Activated naive CD4-positive, alpha-beta T cell treated with anti-CD3 and anti-CD28 coated beads, Interleukin-2, amount 50 U/mL, for 24 hours (primary cell): ENCODE results near the gene STIP1.

Experiments used
- H3K27ac Mint-ChIP-seq: one replicate; pipeline ENCODE4 v1.8.0; 2021; ENCODE audit warnings: mild to moderate bottlenecking, mixed read lengths
- H3K27me3 Mint-ChIP-seq: one replicate; pipeline ENCODE4 v1.8.0; 2021; ENCODE audit warnings: mixed read lengths
- H3K36me3 Mint-ChIP-seq: one replicate; pipeline ENCODE4 v1.8.0; 2021; ENCODE audit warnings: mixed read lengths
- H3K4me1 Mint-ChIP-seq: one replicate; pipeline ENCODE4 v1.8.0; 2021; ENCODE audit warnings: mixed read lengths
- H3K4me3 Mint-ChIP-seq: one replicate; pipeline ENCODE4 v1.8.0; 2021; ENCODE audit warnings: mild to moderate bottlenecking, mixed read lengths
- H3K9me3 Mint-ChIP-seq: one replicate; pipeline ENCODE4 v1.8.0; 2021; ENCODE audit warnings: mixed read lengths

STIP1 gene

GRCh38 chr11:64185693-64186491 is at the start of gene STIP1:
TSS of gene STIP1 (plus strand) at chr11:64186171. CDS start at chr11:64186262, 91 bp downstream.
- Mint-ChIP-seq H3K27ac (peak within 1 kb of the TSS; percentile 100), H3K4me3 (peak within 1 kb of the TSS; percentile 99), H3K27me3 (no peaks in the 10 kb centered on the region), H3K36me3 (peaks cover 4% of the 10 kb centered on the region), H3K4me1 (peaks cover 41% of the 10 kb centered on the region), H3K9me3 (no peaks in the 10 kb centered on the region)

- Mint-ChIP-seq H3K4me3 (no peak overlapping the region), H3K27me3 (no peaks in the 10 kb centered on the region), H3K27ac (no peak overlapping the region)
These were observed 49.1 kb upstream of the STIP1 start for GRCh38 chr11:64136765-64137441.

GRCh38 chr11:64138398-64138797 is 47.6 kb upstream of the STIP1 start:
- H3K4me1 Mint-ChIP-seq, result peaks cover 1% of the 10 kb centered on the region
- H3K27me3 Mint-ChIP-seq, result no peaks in the 10 kb centered on the region
- no peaks in the 10 kb centered on the region for H3K9me3 Mint-ChIP-seq
- H3K27ac Mint-ChIP-seq, result no peak overlapping the region
- no peaks in the 10 kb centered on the region for H3K36me3 Mint-ChIP-seq
- H3K4me3 Mint-ChIP-seq, result no peak overlapping the region

More at GRCh38 chr11:64136765-64137441, 49.1 kb upstream of the STIP1 start:
- Mint-ChIP-seq H3K9me3 (no peaks in the 10 kb centered on the region), H3K4me1 (no peaks in the 10 kb centered on the region), H3K36me3 (no peaks in the 10 kb centered on the region)

GRCh38 chr11:64139049-64139448 is 46.9 kb upstream of the STIP1 start:
- no peak overlapping the region for H3K27ac Mint-ChIP-seq
- H3K9me3 Mint-ChIP-seq, result no peaks in the 10 kb centered on the region
- peaks cover 8% of the 10 kb centered on the region for H3K4me1 Mint-ChIP-seq
- H3K27me3 Mint-ChIP-seq, result no peaks in the 10 kb centered on the region
- H3K36me3 Mint-ChIP-seq, result no peaks in the 10 kb centered on the region
- H3K4me3 Mint-ChIP-seq, result no peak overlapping the region

GRCh38 chr11:64140082-64140481 is 45.9 kb upstream of the STIP1 start:
- Mint-ChIP-seq H3K4me1 (peaks cover 10% of the 10 kb centered on the region), H3K27me3 (no peaks in the 10 kb centered on the region), H3K36me3 (no peaks in the 10 kb centered on the region), H3K4me3 (no peak overlapping the region), H3K9me3 (no peaks in the 10 kb centered on the region), H3K27ac (no peak overlapping the region)

GRCh38 chr11:64141081-64141783 is 44.7 kb upstream of the STIP1 start:
- Mint-ChIP-seq H3K4me1 (peaks cover 10% of the 10 kb centered on the region), H3K27me3 (no peaks in the 10 kb centered on the region)

GRCh38 chr11:64144587-64145472 is 41.1 kb upstream of the STIP1 start:
- H3K4me1 Mint-ChIP-seq, result peaks cover 14% of the 10 kb centered on the region
- no peak overlapping the region for H3K27ac Mint-ChIP-seq
- no peaks in the 10 kb centered on the region for H3K9me3 Mint-ChIP-seq
- no peaks in the 10 kb centered on the region for H3K27me3 Mint-ChIP-seq
- no peak overlapping the region for H3K4me3 Mint-ChIP-seq
- no peaks in the 10 kb centered on the region for H3K36me3 Mint-ChIP-seq

More at GRCh38 chr11:64141081-64141783, 44.7 kb upstream of the STIP1 start:
- no peak overlapping the region for H3K4me3 Mint-ChIP-seq
- H3K27ac Mint-ChIP-seq, result no peak overlapping the region
- no peaks in the 10 kb centered on the region for H3K9me3 Mint-ChIP-seq
- H3K36me3 Mint-ChIP-seq, result no peaks in the 10 kb centered on the region

- no peaks in the 10 kb centered on the region for H3K36me3 Mint-ChIP-seq
- H3K4me3 Mint-ChIP-seq, result no peak overlapping the region
- no peaks in the 10 kb centered on the region for H3K9me3 Mint-ChIP-seq
- H3K27ac Mint-ChIP-seq, result no peak overlapping the region
- H3K27me3 Mint-ChIP-seq, result no peaks in the 10 kb centered on the region
- peaks cover 14% of the 10 kb centered on the region for H3K4me1 Mint-ChIP-seq
These were observed 39.7 kb upstream of the STIP1 start for GRCh38 chr11:64146036-64146955.

GRCh38 chr11:64148226-64148916 is 37.6 kb upstream of the STIP1 start:
- Mint-ChIP-seq H3K9me3 (no peaks in the 10 kb centered on the region), H3K4me1 (peaks cover 13% of the 10 kb centered on the region), H3K4me3 (no peak overlapping the region), H3K36me3 (no peaks in the 10 kb centered on the region), H3K27me3 (no peaks in the 10 kb centered on the region), H3K27ac (no peak overlapping the region)

- Mint-ChIP-seq H3K27ac (no peak overlapping the region), H3K9me3 (no peaks in the 10 kb centered on the region)
These were observed 36.9 kb upstream of the STIP1 start for GRCh38 chr11:64148917-64149617.

GRCh38 chr11:64150051-64150450 is 35.9 kb upstream of the STIP1 start:
- Mint-ChIP-seq H3K27me3 (no peaks in the 10 kb centered on the region), H3K36me3 (no peaks in the 10 kb centered on the region), H3K27ac (no peak overlapping the region), H3K9me3 (no peaks in the 10 kb centered on the region), H3K4me1 (peaks cover 4% of the 10 kb centered on the region), H3K4me3 (no peak overlapping the region)

More at GRCh38 chr11:64148917-64149617, 36.9 kb upstream of the STIP1 start:
- Mint-ChIP-seq H3K4me3 (no peak overlapping the region), H3K4me1 (peaks cover 6% of the 10 kb centered on the region), H3K36me3 (no peaks in the 10 kb centered on the region), H3K27me3 (no peaks in the 10 kb centered on the region)

GRCh38 chr11:64150481-64151239 is 35.3 kb upstream of the STIP1 start:
- H3K9me3 Mint-ChIP-seq, result no peaks in the 10 kb centered on the region
- peaks cover 4% of the 10 kb centered on the region for H3K4me1 Mint-ChIP-seq
- H3K27ac Mint-ChIP-seq, result no peak overlapping the region
- no peaks in the 10 kb centered on the region for H3K27me3 Mint-ChIP-seq
- no peak overlapping the region for H3K4me3 Mint-ChIP-seq
- H3K36me3 Mint-ChIP-seq, result no peaks in the 10 kb centered on the region

- Mint-ChIP-seq H3K9me3 (no peaks in the 10 kb centered on the region), H3K27me3 (no peaks in the 10 kb centered on the region), H3K4me1 (peaks cover 4% of the 10 kb centered on the region), H3K4me3 (no peak overlapping the region), H3K36me3 (no peaks in the 10 kb centered on the region), H3K27ac (no peak overlapping the region)
These were observed 34.6 kb upstream of the STIP1 start for GRCh38 chr11:64151337-64151736.
